ENCODE results near the gene NFIX. TPM values are rescaled to one million over a fixed set of nuclear protein-coding genes. Genes with fewer than 3 reads are reported as not detected.

The NFIX gene
- total RNA-seq, 1 experiment from 2014 or later: 69.7 TPM

GRCh38 chr19:13083008-13083404 is 87.7 kb downstream of the NFIX start:
- Histone ChIP-seq H3K36me3 (ENCODE audit: insufficient read depth, low read length, poor library complexity, severe bottlenecking) (peaks cover 2% of the 10 kb centered on the region), H3K9me3 (ENCODE audit: low read depth, low read length, poor library complexity, severe bottlenecking) (no peaks in the 10 kb centered on the region), H3K27me3 (replicated peaks; ENCODE audit: insufficient read depth, low read depth, low read length, poor library complexity) (no peaks in the 10 kb centered on the region), H3K4me3 (ENCODE audit: low read depth, low read length, poor library complexity, severe bottlenecking) (no peak overlapping the region), H3K27ac (ENCODE audit: low read depth, low read length, poor library complexity, severe bottlenecking) (peak overlapping the region; percentile 29), H3K4me1 (ENCODE audit: insufficient read depth, low read length, poor library complexity, severe bottlenecking) (peaks cover 21% of the 10 kb centered on the region)
- DNase-seq (ENCODE audit: low spot score): no peak
- POLR2A ChIA-PET (ENCODE audit: low non-redundant PET): interaction anchor here (0.6 kb wide), 1 partner anchor 255 kb away, joined by 3 read pairs; no protein-coding TSS in a partner anchor
- intact Hi-C loops (cut with micrococcal nuclease; ENCODE audit: unreplicated experiment): no loop called here
- TF ChIP-seq EZH2 (IDR thresholded peaks at IDR 0.05; ENCODE audit: borderline replicate concordance, low read depth, low read length, poor library complexity, severe bottlenecking): no peak
- TF ChIP-seq CTCF (conservative IDR thresholded peaks at IDR 0.05; ENCODE audit: low read depth, low read length): no peak
- no TSS peak for BruUV-seq (replicated peaks)
- CTCF ChIA-PET: interaction anchor here (1.4 kb wide), 1 partner anchor 11 kb away, joined by 3 read pairs; no protein-coding TSS in a partner anchor

DNA sequence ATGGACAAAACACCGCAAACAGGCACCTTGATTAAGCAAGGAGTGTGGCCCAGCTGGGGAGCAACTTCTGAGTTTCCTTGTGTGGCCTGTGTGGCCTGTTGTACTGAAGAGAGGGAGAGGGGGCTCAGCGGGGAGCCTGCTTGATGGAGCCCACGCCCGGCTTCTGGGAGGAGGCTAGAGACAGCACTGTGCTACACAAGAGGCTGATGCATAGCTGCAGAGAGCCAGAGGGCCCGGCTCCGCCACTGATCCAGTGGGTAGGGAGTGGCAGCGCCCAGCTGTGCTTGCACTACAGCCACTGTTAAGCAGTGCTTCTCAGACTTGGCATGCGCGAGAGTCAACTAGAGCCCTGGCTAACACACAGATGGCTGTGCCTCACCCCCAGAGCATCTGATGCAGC is 88.4 kb downstream of the NFIX start:
- Histone ChIP-seq H3K9me3 (ENCODE audit: low read depth, low read length, poor library complexity, severe bottlenecking) (no peaks in the 10 kb centered on the region), H3K27ac (ENCODE audit: low read depth, low read length, poor library complexity, severe bottlenecking) (peak overlapping the region; percentile 29), H3K4me3 (ENCODE audit: low read depth, low read length, poor library complexity, severe bottlenecking) (no peak overlapping the region), H3K4me1 (ENCODE audit: insufficient read depth, low read length, poor library complexity, severe bottlenecking) (peaks cover 17% of the 10 kb centered on the region), H3K27me3 (replicated peaks; ENCODE audit: insufficient read depth, low read depth, low read length, poor library complexity) (no peaks in the 10 kb centered on the region), H3K36me3 (ENCODE audit: insufficient read depth, low read length, poor library complexity, severe bottlenecking) (no peaks in the 10 kb centered on the region)
- POLR2A ChIA-PET (ENCODE audit: low non-redundant PET): no interaction called here
- CTCF ChIA-PET: interaction anchor here (1.4 kb wide), 1 partner anchor 11 kb away, joined by 3 read pairs; no protein-coding TSS in a partner anchor
- BruUV-seq (replicated peaks): no TSS peak
- no peak for DNase-seq (ENCODE audit: low spot score)
- TF ChIP-seq EZH2 (IDR thresholded peaks at IDR 0.05; ENCODE audit: borderline replicate concordance, low read depth, low read length, poor library complexity, severe bottlenecking) (no peak), CTCF (conservative IDR thresholded peaks at IDR 0.05; ENCODE audit: low read depth, low read length) (no peak)
- intact Hi-C loops (cut with micrococcal nuclease; ENCODE audit: unreplicated experiment): no loop called here

DNA sequence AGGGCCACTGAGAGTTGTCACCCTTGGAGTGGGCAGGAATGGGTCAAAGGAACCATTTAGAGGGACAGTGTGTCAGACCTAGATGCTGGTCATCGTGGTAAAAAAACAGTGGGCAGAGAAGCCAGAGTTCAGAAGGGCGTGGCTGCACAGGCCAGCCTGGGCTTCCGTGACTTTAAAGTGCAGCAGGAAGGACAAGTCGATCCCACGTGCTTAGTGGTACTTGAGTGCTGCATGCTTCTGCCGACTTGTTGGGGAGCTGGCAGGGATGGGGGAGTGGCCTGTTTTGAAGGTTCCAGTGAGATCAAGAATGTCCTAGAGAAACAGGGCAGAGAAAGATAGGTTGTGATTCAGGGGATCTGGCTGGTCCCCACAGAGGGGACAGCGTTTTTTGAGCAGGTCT is 90.4 kb downstream of the NFIX start:
- Histone ChIP-seq H3K4me3 (ENCODE audit: low read depth, low read length, poor library complexity, severe bottlenecking) (no peak overlapping the region), H3K9me3 (ENCODE audit: low read depth, low read length, poor library complexity, severe bottlenecking) (no peaks in the 10 kb centered on the region), H3K27ac (ENCODE audit: low read depth, low read length, poor library complexity, severe bottlenecking) (no peak overlapping the region), H3K4me1 (ENCODE audit: insufficient read depth, low read length, poor library complexity, severe bottlenecking) (peaks cover 16% of the 10 kb centered on the region), H3K27me3 (replicated peaks; ENCODE audit: insufficient read depth, low read depth, low read length, poor library complexity) (no peaks in the 10 kb centered on the region), H3K36me3 (ENCODE audit: insufficient read depth, low read length, poor library complexity, severe bottlenecking) (no peaks in the 10 kb centered on the region)
- BruUV-seq (replicated peaks): no TSS peak
- CTCF ChIA-PET: interaction anchor here (1.1 kb wide), 1 partner anchor 25 kb away, joined by 4 read pairs; no protein-coding TSS in a partner anchor
- DNase-seq (ENCODE audit: low spot score): no peak
- no peak for TF ChIP-seq CTCF (conservative IDR thresholded peaks at IDR 0.05; ENCODE audit: low read depth, low read length)
- no peak for TF ChIP-seq EZH2 (IDR thresholded peaks at IDR 0.05; ENCODE audit: borderline replicate concordance, low read depth, low read length, poor library complexity, severe bottlenecking)
- intact Hi-C loops (cut with micrococcal nuclease; ENCODE audit: unreplicated experiment): no loop called here
- POLR2A ChIA-PET (ENCODE audit: low non-redundant PET): no interaction called here

Measured in A673 (cell line).